HG02678 (cell line): ENCODE data around the gene TMED5.
"Not testable (repeated sequence)": the region's sequence is repeated elsewhere in the genome, so short reads cannot be mapped to it uniquely, and the experiment has no call there.

Source experiments
- ATAC-seq: cut with Tn5 transposase; IDR thresholded peaks from one replicate; pipeline ENCODE4 v1.9.1; 2021; ENCODE audit warnings: mild to moderate bottlenecking, moderate library complexity; ENCODE audit not compliant: unreplicated experiment

Gene TMED5

DNA sequence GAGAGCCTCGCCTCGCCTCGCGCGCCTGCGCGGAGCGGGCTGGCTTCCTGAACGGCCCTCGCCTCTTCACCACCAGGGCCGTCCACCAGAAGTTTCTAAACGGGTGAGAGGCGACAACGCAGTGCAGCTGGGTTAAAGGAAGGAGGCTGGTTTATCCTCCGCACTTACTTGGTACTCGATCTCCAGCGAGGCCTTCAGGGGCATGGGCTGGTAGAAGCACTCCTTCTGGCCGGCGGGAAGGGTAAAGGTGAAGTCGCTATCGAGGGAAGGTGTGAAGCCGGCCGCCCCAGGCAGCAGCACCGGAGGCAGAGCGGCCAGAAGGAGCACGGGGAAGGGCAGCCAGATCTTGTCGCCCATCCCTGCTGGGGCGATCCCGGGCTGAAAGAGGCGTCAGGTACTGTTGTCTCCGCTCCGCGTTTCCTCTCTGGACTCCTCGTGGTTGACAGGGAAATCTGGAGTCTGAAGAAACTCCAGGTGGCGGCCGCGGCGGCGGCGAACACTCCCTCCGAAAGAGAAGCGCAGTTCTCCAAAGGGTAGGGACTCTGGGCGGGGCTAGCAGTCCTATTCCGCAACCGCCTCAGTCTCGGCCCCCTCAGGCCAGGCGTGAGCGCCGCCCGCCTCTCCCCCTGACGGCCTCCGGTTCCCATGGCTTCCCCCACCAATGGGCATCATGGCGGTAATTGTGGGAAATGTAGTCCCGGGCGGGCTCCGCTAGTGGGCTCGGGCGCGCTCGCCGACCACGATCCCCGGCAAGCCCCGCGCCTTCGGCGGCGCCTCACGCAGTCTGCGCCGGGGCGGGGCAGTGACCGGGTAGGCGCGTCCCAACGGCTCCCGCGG lies at the start of gene TMED5:
Gene TMED5, minus strand, starts transcription at position 528 of the 837 bp plus-strand sequence. Its CDS starts 171 bp downstream, at position 357.
- peak; percentile 84 for ATAC-seq

DNA sequence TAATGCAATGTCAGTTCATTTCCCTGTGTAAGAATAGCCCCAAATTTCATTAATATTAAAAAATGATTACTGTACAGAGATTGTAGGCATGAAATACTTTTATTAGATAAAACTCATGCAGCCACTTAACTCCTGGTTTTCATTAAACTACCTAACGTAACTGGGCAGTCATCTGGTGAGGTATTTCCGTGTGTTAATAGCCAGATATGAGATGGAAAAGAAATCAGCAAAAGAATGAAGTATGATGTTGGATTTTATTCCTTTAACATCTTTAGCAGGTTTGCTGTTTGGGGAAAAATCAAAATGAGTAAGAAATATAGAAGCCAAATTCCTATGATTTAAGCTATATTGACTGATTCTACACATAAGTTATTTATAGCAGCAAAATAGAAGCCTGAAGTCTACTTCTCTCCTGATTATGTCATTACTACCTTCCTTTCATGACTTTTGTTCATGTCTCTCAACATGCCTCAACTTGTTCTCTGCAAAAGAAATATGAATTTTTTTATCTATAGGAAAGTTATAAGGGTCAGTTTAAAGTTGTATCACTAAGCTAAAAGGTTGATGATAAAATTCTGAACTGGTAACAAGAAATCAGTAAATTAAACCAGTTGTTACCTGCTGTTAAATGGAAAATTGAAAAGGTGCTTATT lies 42.9 kb upstream of the TMED5 start:
- no peak for ATAC-seq

DNA sequence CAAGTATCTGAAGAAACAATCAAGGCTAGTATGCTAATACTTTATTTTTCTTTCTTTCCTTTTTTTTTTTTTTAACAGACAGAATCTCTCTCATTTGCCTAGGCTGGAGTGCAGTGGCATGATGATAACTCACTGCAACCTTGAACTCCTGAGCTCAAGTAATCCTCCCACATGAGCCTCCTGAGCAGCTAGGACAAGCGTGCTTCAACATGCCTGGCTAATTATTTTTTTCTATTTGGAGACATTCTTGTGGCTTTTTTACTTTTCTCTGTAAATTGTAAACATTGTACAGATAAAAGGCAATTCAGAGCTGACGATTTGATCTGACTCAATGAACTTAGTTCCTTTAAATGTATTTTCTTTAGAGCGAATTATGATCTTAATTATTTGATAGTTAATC lies 41.7 kb upstream of the TMED5 start:
- no peak for ATAC-seq

DNA sequence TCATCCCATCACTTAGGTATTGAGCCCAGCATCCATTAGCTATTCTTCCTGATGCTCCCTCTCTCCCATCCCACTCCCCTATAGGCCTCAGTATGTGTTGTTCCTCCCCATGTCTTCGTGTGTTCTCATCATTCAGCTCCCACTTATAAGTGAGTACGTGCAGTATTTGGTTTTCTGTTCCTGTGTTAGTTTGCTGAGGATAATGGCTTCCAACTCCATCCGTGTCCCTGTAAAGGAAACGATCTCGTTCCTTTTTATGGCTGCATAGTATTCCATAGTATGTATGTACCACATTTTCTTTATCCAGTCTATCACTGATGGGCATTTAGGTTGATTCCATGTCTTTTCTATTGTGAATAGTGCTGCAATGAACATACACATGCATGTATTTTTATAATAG lies 40.5 kb upstream of the TMED5 start:
- not testable (repeated sequence) for ATAC-seq

DNA sequence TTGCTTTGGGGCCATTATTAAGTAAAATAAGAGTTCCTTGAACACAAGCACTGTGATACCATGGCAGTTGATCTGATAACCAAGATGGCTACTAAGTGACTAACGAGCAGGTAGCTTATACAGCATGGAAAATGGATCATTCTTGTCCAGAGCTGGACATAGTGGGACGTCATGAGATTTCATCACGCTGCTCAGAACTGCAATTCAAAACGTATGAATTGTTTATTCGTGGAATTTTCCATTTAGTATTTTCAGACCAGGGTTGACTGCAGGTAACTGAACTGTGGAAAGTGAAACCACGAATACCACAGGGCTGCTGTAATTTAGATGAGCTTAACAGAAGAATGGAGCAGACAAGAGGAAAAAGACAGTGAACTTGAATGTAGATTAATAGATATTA lies 39.2 kb upstream of the TMED5 start:
- ATAC-seq = peak; percentile 74

DNA sequence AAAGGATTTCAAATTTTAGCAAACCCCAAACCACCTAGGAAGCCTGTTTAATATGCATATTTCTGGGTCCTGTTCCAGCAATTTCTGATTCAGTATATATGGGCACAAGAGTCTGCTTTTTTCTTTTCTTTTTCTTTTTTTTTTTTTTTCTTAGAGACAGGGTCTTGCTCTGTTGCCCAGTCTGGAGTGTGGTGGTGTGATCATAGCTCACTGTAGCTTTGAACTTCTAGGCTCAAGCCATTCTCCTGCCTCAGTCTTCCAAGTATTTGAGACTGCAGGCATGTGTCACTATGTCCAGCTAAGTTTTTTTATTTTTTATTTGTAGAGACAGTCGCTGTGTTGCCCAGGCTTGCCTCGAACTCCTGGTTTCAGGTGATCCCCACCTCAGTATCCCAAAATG lies 35.1 kb upstream of the TMED5 start:
- no peak for ATAC-seq

DNA sequence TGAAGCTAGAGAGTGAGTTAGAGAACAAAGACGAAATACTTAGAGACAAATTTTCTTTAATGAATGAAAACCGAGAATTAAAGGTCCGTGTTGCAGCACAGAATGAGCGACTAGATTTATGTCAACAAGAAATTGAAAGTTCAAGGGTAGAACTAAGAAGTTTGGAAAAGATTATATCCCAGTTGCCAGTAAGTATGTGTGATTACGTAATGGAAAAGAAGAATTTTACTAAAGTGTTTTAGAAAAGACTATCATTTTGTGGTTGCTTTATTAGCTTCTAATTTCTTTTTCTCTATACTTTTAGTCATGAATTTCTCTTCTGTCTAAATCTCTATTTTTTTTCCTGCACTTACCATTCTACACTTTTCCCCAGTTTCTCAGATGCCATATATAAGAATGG lies 27.0 kb upstream of the TMED5 start:
- no peak for ATAC-seq

DNA sequence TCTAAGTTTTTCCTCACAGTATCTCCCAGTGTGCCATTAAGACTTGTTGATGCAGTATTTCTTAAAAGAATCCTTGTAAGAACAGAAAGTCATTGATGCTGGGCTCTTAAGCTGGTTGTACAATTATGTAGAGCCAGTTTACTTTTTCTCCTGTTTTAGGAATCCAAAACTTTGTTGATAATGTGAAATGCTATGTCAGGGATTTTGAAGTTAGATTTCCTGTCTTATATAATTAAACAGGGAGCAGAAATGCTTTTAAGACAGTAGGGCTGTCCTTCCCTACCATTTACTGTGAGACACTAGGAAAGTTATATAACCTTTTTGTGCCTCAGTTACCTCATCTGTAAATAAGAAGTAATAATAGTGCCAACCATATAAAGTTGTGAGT lies 26.3 kb upstream of the TMED5 start:
- ATAC-seq = no peak

DNA sequence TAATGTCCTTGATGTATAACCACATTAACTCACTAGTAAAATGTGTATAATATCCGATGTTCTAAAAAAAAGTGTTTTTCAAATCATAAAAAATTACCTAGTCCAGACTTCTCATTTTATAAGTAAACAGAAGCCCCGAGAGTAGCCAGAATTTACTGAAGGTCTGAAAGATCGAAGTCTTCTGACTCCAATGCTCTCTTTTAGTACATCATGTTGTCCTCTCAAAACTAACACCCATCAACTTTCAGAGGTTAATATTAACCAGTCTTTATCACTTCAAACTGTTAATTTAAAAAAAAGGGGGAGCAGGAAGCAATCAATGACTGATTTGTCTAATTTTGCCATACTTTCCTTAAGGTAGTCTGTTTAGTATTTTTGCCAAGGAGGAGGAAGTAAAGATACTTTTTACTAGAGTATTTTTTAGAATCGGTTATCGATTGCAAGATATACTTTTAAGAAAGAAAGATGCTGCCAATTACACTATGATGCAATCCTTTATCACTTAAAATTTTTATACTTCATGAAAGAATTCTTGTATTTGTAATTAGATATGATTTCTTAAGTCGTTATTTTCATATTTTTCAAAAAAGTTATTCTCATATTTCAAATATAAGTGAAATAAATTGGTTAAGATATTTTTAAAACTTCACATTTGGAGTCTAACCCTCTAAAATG lies 25.8 kb upstream of the TMED5 start:
- ATAC-seq = no peak

DNA sequence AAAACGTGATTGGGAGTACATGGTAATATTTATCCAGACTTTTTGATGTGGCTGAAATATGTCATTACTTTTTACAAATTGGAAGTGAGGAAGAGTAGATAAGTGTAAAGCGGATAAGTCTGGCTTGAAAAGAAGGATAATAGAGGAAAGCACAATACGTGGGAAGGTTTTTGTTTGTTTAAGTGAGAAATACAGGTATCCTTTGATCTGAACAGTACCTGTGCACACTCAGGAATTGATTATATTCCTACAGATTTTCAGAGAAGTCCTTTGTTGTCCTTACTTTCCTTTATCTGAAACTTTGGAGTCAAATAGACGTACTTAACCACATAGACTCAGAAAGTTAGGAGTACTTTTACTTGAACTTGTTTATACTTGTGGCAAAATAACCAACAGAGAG lies 20.5 kb upstream of the TMED5 start:
- ATAC-seq = no peak

DNA sequence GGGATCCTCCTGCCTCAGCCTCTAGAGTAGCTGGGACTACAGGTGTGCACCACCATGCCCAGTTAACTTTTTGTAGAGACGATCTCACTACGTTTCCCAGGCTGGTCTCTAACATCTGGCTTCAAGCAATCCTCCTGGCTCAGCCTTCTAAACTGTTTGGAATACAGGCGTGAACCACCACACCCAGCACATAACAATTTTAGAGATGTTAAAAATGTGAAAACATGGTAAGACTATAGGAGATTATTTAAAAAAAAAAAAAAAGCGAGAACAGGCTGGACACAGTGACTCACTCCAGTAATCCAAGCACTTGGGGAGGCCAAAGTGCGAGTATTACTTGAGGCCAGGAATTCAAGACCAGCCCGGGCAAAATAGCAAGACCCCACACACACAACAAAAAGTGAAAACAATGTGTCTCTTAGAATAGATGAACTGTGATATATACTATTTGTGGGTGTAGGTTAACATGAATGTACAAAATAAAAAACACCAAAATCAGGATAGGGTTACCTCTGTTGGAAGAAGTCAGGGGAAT lies 19.9 kb upstream of the TMED5 start:
- ATAC-seq = no peak

DNA sequence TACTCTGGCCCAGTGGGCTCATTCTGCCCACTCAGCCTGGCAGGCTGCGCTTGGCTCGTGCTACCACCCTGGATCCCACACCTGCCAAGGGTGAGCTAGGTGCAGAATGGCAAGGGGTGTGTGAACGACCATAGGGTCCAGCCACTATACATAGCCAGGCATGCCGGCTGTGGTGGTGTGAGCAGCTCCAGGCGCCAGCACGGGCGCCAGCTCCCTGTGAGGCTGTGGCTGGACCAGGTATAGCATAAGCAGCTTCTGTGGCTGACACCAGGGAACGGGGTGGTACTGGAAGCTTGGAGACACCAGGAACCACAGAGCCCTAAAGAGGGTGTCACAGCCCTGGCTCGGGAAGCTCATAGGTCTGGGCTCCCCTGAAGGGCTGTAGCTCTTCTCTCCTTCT lies 18.9 kb upstream of the TMED5 start:
- ATAC-seq = no peak

DNA sequence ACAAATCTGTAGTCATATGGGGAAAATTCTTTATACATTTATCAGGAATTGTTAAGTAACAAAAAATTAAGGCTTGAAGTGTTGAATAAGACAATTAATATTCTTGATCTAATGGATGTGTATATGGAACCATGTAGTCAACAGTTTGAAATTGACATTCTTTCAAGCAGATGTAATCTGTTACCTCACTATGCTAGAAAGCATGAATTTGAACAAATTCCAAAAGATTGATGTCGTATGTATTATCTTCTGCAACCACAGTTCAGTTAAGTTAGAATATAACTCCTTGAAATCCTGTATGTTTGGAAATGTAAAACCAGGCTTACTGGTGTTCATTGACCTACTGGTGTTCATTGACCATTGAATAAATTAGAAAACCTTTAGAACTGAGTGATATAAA lies 16.4 kb upstream of the TMED5 start:
- ATAC-seq = no peak

DNA sequence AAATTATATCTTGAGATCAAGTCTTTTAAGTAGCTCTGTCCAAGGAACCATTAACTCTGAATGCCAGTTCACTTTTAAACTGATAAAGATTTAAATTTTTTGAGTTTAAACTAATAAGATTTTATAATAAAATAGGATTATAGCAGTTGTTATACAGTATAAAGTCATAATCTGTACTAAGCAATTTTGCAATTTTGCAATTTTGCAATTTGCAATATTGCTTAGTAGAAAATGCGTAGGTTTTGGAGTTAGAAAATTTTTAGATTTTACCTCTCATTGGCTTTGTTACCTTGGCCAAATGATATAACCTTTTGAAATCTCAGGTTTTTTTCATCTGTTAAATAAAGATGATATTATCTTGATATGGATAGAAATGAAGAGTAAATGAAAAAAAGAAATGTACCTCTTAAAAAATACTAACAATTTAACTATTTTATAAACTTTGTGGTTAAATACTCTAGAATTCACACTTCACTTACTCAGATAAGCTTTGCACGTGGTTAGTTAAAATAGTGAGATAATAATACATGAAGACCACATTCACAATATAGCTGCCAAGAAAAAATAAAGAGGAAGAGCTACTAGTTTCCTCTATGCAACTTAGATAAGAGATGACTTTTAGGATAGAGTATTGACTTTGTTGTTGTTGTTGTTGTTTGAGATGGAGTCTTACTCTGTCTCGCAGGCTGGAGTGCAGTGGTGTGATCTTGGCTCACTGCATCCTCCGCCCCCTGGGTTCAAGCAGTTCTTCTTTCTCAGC lies 14.2 kb upstream of the TMED5 start:
- no peak for ATAC-seq

DNA sequence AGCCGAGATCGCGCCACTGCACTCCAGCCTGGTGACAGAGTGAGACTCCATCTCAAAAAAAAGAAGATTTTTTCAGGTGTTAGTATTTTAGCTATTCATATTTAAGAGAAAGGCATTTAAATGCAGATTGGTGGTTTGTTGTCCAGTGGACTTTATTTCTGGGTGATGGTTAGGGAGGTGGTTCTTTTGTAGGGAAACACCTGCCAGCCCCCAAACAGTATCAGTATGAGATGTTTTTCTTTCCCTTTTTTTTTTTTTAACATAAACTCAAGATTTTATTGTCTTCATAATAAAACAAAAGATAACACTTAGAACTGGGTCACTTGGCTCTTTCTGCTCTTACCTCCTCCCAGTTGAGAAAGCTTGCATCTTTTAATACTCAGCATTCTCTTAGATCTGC lies 10.2 kb upstream of the TMED5 start:
- no peak for ATAC-seq

DNA sequence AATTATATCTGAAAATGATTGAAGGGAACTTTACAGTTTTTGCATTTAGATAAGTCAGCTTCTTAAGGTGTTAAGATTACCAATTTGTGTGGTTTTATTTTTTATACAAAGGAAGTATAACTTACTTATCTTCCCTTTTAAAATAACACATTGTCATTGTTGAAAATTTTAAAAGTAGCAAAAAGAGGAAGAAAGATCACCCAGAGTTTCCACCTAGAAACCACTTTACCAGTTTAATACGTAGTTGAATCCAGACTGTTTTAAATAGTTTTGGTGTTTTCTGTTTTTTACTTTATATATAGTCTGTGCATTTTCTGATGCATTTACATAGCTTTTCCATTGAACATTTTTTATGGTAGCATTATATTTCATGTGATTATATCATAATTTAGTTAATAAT lies 6.5 kb upstream of the TMED5 start:
- no peak for ATAC-seq

DNA sequence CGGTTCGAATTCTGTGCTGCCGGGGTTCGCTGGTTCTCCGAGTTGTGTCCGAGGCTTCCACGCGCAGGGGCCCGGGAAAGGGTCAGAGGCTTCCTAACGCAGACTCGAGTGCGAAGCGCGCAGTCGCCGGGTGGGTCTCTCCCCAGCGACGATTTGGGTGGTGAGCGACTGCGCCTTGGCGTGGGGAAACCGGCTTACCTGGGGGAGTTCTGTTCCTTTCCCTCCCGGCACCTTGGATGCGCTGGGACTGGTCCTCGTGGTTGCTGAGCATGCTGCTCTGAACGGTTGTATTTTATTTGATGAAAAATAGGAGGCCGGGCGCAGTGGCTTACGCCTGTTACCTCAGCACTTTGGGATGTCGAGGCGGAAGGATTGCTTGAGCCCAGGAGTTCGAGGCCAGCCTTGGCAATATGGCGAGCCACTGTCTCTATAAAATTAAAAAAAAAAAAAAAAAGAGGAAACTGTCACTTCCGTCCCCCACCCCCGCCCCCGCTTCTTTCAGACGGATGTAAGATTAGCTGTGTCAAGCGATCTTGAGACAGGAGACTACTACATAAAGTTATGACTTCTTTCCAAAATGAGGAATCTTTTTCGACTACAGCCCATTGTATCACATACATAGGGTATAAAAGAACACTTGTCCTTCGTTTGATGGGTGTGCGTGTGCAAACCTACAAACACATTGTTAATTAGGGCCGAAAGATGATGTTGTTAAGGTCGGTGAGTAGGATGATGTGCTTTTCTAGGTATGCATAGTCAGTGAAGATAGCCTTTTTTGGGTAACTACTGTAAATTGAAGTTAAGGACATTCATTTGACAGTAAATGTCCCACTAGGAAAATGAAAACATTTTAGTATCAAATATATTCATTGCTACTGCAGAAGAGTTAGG lies 755 bp upstream of the TMED5 start, which contains the start of gene CCDC18:
Gene CCDC18, plus strand, starts transcription at position 2 of the 891 bp plus-strand sequence. CDS start 2,638 bp downstream, outside the sequence.
- peak; percentile 4 for ATAC-seq

DNA sequence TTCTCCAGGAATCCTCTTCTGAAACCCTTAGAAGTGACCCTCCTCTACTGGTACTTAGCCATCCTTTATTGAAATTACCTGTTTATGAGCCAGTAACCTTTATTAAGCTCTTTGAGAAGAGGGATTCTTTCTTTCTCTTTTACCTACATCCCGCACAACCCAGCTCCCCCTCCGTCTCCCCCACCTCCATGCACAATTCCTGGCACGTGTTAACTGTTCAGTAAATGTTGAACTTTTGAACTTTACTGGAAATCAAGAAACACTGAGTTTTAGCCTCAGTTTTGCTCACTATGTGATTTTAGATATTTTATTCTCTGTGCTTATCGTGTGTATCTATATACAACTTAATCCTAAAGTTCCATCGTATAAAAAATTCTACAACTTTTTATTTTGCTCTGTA lies 1.8 kb downstream of the TMED5 start:
- no peak for ATAC-seq

DNA sequence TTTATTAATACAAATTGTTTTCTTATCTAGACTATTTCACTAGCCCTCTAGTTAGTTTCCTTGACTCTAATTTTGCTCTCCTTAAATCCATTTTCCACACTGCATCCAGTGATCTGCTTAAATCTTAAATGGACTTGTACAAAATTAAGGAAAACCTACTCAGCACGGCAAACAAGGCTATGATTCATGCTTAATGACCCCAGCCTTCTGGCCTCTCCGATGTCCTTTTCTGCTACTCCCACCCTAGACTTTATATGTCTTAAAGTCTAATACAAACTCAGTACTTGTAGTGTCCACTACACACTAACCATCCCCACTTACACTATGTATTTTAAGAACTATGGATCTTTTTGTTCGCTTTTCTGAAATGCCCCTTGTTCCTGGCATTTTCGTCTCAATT lies 2.2 kb downstream of the TMED5 start:
- no peak for ATAC-seq

DNA sequence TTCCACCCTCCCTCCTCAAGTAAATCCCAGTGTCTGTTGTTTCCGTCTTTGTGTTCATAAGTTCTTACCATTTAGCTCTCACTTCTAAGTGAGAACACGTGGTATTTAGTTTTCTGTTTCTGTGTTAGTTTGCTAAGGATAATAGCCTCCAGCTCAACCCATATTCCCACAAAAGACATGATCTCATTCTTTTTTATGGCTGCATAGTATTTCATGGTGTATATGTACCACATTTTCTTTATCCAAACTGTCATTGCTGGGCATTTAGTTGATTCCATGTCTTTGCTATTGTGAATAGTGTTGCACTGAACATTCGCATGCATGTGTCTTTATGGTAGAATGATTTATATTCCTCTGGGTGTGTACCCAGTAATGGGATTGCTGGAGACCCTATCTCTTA lies 5.6 kb downstream of the TMED5 start:
- not testable (repeated sequence) for ATAC-seq
